Activated T-cell treated with anti-CD3 and anti-CD28 coated beads for 4 hours (primary cell): ENCODE results near the gene CCDC50.

ENCODE experiments used
- DNase-seq: peaks from one replicate; pipeline ENCODE4 v3.0.0-alpha.2; 2020

Gene CCDC50

DNA sequence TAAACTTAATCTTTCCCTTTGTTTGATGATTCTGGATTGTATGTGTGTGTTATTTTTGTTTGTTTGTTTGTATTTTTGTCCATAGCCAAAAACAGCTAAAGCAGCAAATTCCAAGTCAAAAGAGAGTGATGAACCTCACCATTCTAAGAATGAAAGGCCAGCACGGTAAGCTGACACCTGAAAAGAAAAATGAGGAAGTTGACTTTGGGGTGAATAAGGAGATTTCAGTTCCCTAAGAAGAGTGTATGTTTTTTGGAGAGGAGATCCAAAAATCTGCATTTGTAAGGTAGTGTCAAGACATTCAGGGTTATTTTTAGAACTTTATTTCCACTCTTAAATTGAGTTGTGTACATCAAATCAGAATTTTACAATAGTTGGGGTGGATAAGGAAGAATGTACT, 53.5 kb downstream of the CCDC50 start:
- no peak for DNase-seq

DNA sequence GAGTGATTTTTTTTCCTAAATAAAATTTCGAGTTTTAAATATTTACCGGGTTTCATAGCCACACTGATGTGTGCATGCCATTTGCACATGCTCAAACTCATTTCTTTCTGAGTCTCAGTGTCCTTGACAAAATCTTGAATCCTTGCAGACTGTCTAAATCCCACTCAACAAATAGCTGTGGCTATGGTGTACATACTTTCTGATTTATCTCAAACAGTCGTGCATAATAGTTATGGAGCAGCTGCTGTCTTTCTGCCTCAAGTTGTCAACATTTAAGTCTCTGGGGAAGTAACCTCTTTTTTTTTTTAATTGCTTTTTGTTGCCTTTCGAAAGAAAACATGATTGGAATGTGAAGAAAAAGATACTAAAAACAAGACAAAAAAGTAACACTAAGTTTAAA, 53.9 kb downstream of the CCDC50 start:
- no peak for DNase-seq

DNA sequence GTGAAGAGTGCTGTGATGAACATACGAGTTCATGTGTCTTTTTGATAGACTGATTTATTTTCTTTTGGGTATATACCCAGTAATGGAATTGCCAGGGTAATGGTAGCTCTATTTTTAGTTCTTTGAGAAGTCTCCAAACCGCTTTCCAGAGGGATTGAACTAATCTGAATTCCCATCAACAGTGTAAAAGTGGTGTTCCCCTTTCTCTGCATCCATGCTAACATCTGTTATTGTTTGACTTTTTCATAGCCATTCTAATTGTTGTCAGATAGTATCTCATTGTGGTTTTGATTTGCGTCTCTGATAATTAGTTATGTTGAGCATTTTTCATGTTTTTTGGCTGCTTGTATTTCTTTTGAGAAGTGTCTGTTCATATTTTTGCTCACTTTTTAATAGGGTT, 55.9 kb downstream of the CCDC50 start:
- DNase-seq, result no peak

DNA sequence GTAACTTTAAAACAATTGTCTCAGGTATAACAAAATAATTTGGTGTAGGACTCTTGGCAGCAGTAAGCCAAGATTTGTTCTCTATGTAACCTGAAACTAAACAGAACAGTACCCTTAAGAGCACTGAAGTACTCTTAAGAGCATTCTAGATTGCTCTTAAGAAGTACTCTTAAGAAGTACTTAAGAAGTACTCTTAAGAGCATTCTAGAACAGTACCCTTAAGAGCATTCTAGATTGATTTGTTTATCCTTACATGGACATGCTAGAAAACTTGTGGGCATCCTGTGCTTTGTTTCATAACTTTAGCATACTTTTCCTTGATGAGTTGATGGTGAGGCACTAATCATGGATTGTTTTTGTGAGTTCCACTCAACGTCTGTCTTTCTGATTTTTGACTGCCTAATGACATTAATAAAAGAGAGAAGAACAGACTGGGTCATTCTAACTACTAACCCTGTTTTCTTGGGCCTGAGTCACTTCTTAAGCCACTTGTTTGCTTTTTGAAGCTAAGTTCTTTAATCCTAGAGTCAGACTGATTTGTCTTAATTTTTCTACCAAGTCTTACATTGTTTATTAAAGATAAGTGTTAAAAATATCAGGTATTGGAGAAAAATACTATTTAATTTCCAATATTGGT, 58.4 kb downstream of the CCDC50 start:
- DNase-seq, result no peak

DNA sequence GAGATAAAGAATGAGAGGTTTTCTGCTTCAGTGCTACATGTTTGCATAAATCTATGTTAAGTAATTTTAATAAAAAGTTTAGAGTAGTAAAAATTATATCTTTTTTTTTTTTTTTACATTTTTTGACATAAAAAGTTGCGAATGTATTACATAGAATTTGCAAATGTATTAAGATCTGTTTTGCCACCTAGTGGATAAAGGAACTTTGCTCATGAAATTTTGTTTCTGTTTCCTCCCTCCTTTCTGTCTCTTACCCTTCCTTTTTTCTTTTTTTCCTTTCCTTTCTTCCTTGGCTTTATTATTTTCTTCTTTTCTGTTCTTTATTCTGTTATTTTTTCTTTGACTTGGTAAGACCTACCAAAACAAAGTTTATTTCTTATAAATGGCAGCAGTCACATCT, 59.6 kb downstream of the CCDC50 start:
- DNase-seq, result no peak

DNA sequence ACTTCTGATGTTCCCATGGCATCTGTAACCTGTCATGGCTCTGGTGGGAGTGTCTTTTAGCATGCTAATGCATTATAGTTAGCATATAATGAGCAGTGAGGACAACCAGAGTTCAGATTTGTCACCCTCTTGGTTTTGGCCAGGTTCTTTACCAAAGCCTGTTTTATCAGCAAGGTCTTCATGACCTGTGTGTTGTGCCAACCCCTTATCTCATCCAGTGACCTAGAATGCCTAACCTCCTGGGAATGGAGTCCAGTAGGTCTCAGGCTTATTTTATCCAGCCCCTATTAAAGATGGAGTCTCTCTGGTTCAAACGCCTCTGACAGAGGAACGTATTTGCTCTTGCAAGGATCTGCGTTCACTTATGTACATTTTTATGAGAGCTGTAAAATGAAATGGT, 61.4 kb downstream of the CCDC50 start:
- no peak for DNase-seq

DNA sequence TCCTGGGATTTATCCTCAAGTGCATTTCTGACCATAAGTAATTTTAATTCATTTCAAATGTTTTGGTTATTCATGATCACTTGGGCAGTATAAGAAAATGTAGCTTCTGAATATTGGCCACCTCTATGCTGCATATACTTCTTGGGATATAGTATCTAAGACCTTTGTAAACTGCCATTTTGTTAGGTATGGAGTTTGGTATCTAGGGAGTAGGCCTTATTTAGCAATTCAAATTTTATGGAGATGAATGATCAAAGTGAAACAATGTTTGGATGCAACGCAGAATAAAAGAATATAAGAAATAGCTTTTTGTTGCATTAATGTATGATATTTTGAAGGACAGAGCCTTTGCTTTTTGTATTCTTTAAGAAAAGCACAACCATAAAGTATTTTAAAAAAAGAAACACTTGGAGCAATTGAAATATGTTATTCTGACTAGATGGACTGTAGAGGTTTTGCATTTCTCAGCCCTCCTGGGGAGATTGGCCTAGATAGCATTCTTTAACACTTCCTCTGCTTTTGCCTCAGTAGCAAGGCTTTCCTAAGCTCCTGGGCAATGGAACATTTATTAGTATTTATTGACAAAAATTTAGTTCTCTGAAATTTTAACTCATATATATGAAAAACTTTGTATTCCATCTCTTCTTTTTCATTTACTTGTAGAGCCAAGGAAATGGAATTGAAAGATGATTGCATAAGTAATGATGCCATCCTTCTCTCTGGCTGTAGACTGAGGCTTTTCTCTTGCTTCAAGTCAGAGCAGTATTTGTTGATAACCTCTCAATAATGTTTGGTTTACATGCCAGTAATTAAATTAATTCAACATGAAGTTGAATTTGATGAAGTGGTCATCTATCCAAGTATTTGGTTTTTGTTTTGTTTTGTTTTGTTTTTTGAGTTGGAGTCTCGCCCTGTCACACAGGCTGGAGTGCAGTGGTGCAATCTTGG, 62.9 kb downstream of the CCDC50 start:
- DNase-seq, result no peak

DNA sequence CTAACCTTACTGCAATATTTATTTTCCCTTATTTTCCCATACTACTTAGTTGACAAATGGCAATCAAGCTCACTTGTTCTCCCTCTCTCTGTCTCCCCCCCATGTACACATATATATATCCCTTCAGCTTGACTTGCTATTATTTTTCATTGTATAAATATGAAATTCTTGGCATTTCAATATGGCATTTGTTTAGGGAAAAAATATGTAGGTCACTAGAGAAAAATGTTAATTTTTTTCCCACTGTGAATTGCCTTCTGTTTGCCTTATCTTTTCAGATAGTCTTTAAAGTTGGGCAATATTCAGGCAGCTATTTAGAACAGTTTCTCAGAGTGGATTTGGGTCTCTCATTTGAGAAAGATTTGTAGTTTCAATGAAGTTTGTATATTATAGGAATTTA, 64.0 kb downstream of the CCDC50 start:
- DNase-seq, result no peak

DNA sequence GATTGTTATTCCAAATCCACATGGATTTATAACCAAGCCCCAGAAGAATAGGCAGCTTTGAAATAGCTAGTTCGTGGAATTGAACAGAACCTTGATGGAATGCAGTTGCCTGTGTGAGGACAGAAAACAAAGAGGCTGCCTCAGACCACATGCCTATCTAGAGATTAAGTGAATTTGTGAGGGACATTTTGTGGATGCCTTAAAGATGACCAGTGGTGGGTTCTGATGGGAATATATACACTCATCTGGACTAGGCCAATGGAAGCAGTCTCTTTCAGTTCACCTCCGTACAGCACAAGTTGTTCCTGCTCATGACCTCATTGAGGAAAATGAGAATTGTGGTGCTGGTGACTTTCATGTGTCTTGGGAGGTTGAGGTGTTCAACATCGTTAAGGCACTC, 68.6 kb downstream of the CCDC50 start:
- no peak for DNase-seq

DNA sequence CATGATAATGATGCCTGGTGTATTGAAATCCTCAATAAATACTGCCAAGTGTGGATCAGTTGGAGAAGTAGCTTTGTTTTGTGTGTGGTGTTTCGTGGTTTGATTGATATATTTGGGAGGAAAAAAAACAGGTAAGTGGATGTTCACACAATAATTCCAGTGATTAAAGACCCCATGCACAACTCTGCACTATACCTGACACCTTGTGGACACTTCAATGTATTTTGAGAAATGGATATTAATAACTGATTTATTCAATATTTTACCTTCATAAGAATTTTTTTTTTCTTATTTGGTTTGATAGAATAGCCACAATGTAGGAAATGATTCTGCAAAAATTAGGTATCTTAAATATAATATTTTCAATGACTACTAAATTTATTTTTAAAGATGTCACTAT, 69.4 kb downstream of the CCDC50 start:
- DNase-seq, result no peak

DNA sequence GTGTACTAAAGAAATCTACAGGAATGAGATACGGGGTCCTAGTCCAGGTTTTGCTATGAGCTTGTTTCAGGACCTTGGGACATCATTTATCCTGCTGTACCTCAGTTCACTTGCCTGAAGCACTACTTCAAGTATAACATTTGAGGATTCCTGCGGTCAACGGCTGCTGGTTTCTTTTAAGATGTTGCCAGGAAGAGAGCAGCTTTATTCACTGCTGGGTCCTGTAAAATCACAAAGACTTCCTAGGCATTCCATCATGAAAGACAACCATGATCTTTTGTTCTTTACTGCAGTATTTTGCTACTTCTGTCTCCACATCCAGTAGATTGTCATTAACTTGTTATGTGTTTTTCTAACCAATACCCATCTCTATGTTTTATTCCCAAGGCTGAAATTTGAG, 70.7 kb downstream of the CCDC50 start:
- no peak for DNase-seq

DNA sequence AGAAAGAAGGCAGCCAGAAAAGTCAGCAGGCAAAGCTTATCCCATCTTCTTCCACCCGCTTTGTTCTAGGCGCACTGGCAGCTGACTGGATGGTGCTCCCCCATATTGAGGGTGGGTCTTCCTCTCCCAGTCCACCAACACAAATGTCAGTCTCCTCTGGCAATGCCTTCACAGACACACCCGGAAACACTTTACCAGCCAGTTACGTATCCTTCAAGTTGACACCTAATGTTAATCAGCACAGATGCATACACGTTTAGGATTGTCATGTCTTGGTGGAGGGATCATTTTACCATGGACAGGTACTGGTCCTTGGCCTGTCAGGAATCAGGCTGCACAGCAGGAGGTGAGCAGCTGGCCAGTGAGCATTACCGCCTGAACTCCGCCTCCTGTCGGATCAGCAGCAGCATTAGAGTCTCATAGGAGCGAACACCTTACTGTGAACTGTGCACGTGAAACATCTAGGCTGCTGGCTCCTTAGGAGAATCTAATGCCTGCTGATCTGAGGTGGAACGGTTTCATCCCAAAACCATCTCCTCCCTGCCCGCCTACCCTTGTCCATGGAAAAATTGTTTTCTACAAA, 72.7 kb downstream of the CCDC50 start:
- no peak for DNase-seq

DNA sequence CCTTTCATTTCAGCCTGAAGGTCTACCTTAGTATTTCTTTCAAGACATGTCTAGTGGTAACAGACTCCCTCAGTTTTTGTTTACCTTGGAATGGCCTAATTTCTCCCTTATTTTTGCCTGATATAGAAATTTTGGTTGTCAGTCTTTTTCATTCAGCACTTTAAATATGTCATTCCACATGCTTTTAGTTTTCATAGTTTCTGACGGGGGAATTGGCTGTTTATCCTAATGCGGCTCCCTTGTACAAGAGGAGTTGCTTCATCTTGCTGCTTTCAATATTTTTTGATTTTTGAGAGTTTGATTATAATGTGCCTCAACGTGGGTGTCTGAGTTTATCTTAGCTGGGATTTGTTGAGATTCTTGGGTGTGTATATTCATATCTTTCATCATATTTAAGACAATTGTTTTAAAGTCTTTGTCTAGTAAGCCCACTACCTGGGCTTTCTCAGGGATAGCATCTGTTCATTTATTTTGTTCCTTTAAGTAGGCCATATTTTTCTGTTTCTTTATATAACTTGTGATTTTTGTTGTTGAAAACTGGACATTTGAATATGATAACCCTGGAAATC, 80.7 kb downstream of the CCDC50 start:
- DNase-seq, result no peak

DNA sequence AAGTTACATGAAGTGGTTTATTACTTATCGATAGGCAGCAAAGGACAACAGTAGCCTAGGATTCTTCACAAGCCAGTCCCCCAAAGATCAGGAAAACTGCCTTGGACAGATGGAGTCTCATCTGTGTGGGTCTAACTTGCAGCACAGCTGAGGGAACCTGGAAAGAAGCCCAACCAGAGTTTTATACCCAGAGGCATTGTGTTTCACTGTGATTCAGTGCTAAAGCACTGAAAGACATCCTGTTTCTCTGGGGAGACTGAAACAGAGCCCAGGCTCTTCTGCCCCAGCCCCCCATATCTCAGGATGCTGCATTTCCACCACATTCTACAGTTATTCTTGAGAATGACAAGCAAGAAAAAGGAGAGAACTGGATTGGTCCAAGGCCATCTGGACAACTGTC, 83.6 kb downstream of the CCDC50 start:
- DNase-seq, result no peak

DNA sequence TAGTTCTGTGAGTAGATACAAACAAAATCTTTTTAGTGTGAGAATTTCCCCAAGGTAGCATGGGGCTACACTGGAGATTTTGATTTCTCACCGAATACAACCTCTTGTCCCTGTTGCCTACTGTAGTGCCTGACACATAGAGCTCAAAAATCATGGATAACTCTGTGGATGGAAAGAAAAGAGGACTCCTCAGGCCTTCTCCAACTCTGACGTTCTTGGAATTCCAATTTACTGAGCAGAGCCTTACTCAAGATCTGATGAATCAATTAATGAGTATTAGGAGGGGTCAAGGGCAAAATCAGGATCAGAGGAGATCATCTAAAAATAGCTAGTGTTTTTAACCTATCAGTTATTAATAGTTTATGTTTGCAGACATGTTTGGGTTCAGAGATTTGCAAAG, 85.1 kb downstream of the CCDC50 start:
- no peak for DNase-seq

DNA sequence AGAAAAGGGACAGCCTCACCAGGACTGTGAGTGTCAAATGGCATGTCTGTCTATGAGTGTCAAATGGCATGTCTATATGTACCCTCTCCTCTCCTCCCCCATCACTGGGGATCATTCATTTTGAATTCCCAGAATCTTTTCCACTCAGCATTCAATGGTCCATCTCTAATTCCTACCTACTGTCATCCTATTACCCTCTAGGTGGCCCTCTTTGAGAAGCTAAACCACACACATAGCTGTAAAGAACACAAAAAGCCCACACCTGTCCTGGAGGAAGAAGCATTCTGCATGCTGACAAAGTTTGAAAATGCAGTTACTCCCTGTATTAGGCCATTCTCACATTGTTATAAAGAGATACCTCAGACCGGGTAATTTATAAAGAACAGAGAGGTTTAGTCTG, 85.5 kb downstream of the CCDC50 start:
- DNase-seq, result no peak

DNA sequence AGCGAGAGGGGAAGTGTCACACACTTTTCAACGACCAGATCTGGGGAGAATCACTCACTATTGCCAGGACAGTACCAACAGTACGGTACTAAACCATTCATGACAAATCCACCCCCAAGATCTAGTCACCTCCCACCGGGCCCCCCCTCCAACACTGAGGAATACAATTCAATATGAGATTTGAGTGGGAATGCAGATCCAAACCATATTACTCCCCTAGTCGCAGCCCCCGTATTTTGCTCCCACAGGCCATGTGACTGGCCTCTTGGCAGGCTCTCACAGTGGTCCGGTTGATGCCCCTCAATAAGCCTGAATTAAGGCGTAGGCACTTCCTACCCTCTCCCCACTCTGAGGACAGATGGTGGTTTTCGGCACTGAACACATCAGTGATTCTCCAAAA, 86.4 kb downstream of the CCDC50 start:
- DNase-seq, result no peak

DNA sequence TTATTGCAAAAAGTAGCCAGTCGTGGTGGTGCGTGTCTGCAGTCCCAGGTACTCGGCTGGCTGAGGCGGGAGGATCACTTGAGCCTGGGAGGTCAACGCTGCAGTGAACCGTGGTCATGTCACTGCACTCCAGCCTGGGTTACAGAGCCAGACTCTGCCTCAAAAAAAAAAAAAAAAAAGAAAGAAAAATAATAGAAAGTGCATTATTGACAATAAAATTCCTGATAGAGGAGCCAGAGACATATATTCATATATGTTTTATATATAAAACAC, 88.2 kb downstream of the CCDC50 start:
- no peak for DNase-seq

DNA sequence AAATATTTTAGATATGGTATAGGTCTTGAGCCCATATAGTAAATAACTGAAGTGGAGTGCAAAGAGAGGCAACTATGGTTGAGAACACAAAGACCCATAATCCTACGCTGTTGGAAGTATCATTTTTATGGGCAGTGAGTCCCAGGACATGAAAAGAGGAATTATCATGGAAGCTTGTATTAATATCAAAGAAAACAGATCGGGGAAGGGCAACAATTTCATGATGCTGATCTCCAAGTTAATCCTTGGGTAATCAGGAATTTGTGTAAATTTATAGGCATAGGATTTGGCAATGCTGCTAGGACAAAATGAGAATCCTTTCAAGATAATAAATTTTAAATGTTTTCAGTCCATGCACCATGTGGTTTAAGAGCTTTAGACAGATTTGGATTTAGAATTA, 91.6 kb downstream of the CCDC50 start:
- DNase-seq, result no peak

DNA sequence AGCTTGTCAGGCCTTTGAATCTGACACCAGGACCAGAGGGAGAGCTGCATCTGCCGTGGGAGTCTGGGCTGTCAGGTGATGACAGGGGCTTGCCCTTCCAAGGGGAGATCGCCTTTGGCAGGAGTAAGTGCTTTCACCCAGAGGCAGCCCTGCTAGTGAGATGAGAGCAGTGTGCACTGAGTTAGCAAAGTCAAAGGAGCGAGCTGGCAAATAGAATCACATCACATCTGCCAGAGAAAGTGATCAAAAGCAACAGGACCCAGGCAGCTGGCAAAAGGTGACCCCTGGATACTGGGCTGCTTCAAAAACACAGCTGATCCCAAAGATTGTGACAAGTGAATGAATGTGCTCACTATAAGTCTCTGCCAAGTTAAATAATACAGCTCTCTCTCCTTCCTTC, 95.7 kb downstream of the CCDC50 start:
- no peak for DNase-seq

DNA sequence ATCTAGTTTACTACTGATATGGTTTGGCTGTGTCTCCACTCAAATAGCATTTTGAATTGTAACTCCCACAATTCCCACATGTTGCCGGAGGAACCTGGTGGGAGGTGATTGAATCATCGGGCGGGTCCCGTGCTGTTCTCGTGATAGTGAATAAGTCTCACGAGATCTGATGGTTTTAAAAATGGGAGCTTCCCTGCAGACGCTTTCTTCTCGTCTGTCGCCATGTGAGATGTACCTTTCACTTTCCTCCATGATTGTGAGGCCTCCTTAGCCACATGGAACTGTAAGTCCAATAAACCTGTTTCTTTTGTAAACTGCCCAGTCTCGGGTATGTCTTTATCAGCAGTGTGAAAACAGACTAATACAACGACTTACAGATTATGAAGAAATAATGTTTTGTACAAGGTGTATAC, 96.1 kb downstream of the CCDC50 start:
- DNase-seq, result no peak

DNA sequence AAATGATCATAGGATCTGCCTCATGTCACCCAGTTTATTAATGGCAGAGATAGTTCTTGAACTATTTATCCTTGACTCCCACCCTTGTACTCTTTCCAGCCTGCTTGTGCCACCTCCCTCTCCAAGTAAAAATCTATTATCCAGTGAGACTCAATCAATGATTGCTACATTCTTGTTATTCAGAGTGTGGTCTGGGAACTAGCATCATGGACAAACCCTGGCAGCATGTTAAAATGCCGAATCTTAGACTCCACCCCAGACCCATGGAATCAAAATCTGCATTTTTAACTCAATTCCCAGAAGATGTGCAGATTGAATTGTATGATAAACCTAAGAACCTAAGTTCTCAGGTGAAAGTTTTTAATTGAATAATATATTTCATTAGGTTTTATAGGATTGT, 97.1 kb downstream of the CCDC50 start:
- no peak for DNase-seq

DNA sequence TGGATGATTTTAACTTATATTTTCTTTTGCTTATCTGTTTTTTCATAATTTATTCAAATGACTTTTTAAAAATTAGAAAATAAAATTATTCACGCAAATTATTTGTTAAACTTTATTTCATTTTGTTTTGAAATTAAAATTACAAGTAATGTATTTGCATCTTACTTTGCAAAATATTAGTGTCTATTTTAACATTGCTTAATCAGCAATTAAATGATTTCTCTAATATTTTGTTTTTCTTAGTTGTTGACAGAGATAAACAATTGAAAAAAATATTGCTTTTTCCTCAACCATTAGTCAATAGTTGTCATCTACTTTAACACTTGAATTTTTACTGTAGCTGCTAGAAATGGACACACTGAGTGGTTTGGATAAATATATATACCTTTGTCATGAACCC, 99.0 kb downstream of the CCDC50 start:
- no peak for DNase-seq

DNA sequence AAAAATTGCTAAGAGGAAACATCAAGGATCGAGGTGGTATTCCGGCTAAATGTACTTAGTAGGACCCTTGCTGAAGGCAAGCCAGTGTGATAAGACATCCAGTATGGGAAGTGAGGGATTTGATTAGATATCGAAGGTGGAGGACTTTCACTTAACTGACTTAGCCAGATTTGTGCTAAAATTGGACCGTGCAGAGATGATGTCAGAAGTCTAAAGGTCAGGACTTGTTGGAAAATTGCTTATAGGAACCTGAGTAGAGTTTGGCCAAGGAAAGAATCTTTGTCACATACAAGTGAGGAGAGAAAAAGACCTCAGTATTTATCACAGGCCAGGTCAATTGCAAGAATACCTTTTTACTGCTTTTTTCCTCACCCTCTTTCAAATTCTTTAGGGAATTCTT, 100.9 kb downstream of the CCDC50 start:
- DNase-seq, result no peak
